ENCODE measurements around the gene USP19. TPM values are rescaled to one million over a fixed set of nuclear protein-coding genes. Genes with fewer than 3 reads are reported as not detected.

Gene USP19
- polyA plus RNA-seq, 2 of the 4 experiments (the other 2 are of a cell fraction): 21.6 to 30.5 TPM

GRCh38 chr3:49123687-49124086, 3.1 kb upstream of the USP19 start (continued):
- TF ChIP-seq ESRRA (IDR thresholded peaks at IDR 0.05; ENCODE audit: borderline replicate concordance, low read length) (no peak), BHLHE40 (IDR thresholded peaks at IDR 0.05; ENCODE audit: low read depth, low read length) (no peak), RAD21 (conservative IDR thresholded peaks at IDR 0.05 in 1 of 2, IDR thresholded peaks at IDR 0.05 in 1 of 2) (no peak), FOSL2 (IDR thresholded peaks at IDR 0.05) (no peak), FOSL2 (CRISPR knock-in tag; IDR thresholded peaks at IDR 0.05) (no peak)

GRCh38 chr3:49122886-49123545, 2.4 kb upstream of the USP19 start:
- FAIRE-seq (no peak), DNase-seq (ENCODE audit: low read depth in 1 of 2, low spot score in 1 of 2) (no peak), ATAC-seq (no peak)
- TF ChIP-seq RARB (CRISPR knock-in tag; IDR thresholded peaks at IDR 0.05): no peak
- no peak for TF ChIP-seq NPAS2 (CRISPR knock-in tag; IDR thresholded peaks at IDR 0.05; ENCODE audit: borderline replicate concordance)
- TF ChIP-seq REST (IDR thresholded peaks at IDR 0.05): no peak
- no peak for TF ChIP-seq MAFK (IDR thresholded peaks at IDR 0.05; ENCODE audit: partially characterized antibody)
- no peak for TF ChIP-seq HDAC2 (IDR thresholded peaks at IDR 0.05)
- TF ChIP-seq ESRRA (IDR thresholded peaks at IDR 0.05; ENCODE audit: borderline replicate concordance, low read length): no peak
- TF ChIP-seq HOXB5 (CRISPR knock-in tag; IDR thresholded peaks at IDR 0.05): no peak
- no peak for TF ChIP-seq SREBF2 (IDR thresholded peaks at IDR 0.05)
- no peak for TF ChIP-seq CHD2 (IDR thresholded peaks at IDR 0.05; ENCODE audit: low read length, partially characterized antibody)
- no peak for TF ChIP-seq MYC (IDR thresholded peaks at IDR 0.05; ENCODE audit: borderline replicate concordance, low read length)
- TF ChIP-seq BHLHE40 (IDR thresholded peaks at IDR 0.05; ENCODE audit: low read depth, low read length): no peak
- TF ChIP-seq HES2 (IDR thresholded peaks at IDR 0.05): no peak
- TF ChIP-seq HMGXB4 (CRISPR knock-in tag; IDR thresholded peaks at IDR 0.05; ENCODE audit: borderline replicate concordance): no peak
- TF ChIP-seq GATA3 (IDR thresholded peaks at IDR 0.05; ENCODE audit: borderline replicate concordance): no peak
- ChIA-PET CTCF (interaction anchor here (1.4 kb wide), 1 partner anchor 109 kb away, joined by 3 read pairs; no protein-coding TSS in a partner anchor), POLR2A (no interaction called here)
- no peak overlapping the region for H3K4me2 ChIP-seq
- peaks cover 14% of the 10 kb centered on the region for H3K4me1 ChIP-seq
- no peak overlapping the region for H3K4me3 ChIP-seq
- H3K9me3 ChIP-seq: no peaks in the 10 kb centered on the region
- 100% methylated on average over 9 of the region's 17 CpGs for WGBS (ENCODE audit: missing lambda C conversion rate)
- no peak overlapping the region for H3K27ac ChIP-seq

- DNase-seq (ENCODE audit: low read depth in 1 of 2, low spot score in 1 of 2): no peak
- ATAC-seq: no peak
- POLR2A ChIA-PET: no interaction called here
- no peak overlapping the region for H3K27ac ChIP-seq
- no peaks in the 10 kb centered on the region for H3K9me3 ChIP-seq
- FAIRE-seq: no peak
- no peak overlapping the region for H3K4me2 ChIP-seq
- no peak overlapping the region for H3K4me3 ChIP-seq
- TF ChIP-seq FOXS1 (CRISPR knock-in tag; IDR thresholded peaks at IDR 0.05) (no peak), ESRRA (IDR thresholded peaks at IDR 0.05; ENCODE audit: borderline replicate concordance, low read length) (no peak), RNF2 (IDR thresholded peaks at IDR 0.05; ENCODE audit: borderline replicate concordance, low read depth) (no peak), MYC (IDR thresholded peaks at IDR 0.05; ENCODE audit: borderline replicate concordance, low read length) (no peak), ZC3H11A (IDR thresholded peaks at IDR 0.05) (no peak), EHF (CRISPR knock-in tag; IDR thresholded peaks at IDR 0.05) (no peak), EHMT2 (IDR thresholded peaks at IDR 0.05; ENCODE audit: low read depth) (no peak), JUN (IDR thresholded peaks at IDR 0.05) (no peak), ZSCAN20 (CRISPR knock-in tag; IDR thresholded peaks at IDR 0.05) (no peak), GATA3 (IDR thresholded peaks at IDR 0.05; ENCODE audit: borderline replicate concordance) (no peak), PBX3 (IDR thresholded peaks at IDR 0.05) (no peak), RAD21 (conservative IDR thresholded peaks at IDR 0.05 in 1 of 2, IDR thresholded peaks at IDR 0.05 in 1 of 2) (no peak), KDM5A (IDR thresholded peaks at IDR 0.05) (no peak), ZFP36 (IDR thresholded peaks at IDR 0.05; ENCODE audit: borderline replicate concordance, partially characterized antibody) (no peak), PHF8 (IDR thresholded peaks at IDR 0.05; ENCODE audit: borderline replicate concordance, low read depth) (no peak)
- peaks cover 14% of the 10 kb centered on the region for H3K4me1 ChIP-seq
- WGBS (ENCODE audit: missing lambda C conversion rate): 90% methylated on average over 3 of the region's 7 CpGs
- CTCF ChIA-PET: interaction anchor here (1.4 kb wide), 1 partner anchor 108 kb away, joined by 3 read pairs; no protein-coding TSS in a partner anchor
Observed at GRCh38 chr3:49122451-49122850, 1.8 kb upstream of the USP19 start.

Data from A549 (cell line).